Prostate gland (tissue), 2 donors: ENCODE results near the gene MED15.

Source experiments
- POLR2AphosphoS5 ChIP-seq: sonication (generic); formaldehyde crosslinking; IDR thresholded peaks from one replicate; pipeline ENCODE4 v1.6.1; 2017; ENCODE audit warnings: antibody characterized with exemption
- TF ChIP-seq, protein P1 (sequence below), 4 experiments: fragments of 200-600 bp in 2 of 4; fragments of 450-650 bp in 2 of 4; sonication (generic) in 2 of 4; IDR thresholded peaks; 1 replicate in 3 of 4; 2 replicates in 1 of 4; pipeline ENCODE4 v1.5.1; 2016 to 2019; ENCODE audit warnings: antibody characterized with exemption in 4 of 4, mild to moderate bottlenecking in 2 of 4, moderate library complexity in 2 of 4

DNA sequence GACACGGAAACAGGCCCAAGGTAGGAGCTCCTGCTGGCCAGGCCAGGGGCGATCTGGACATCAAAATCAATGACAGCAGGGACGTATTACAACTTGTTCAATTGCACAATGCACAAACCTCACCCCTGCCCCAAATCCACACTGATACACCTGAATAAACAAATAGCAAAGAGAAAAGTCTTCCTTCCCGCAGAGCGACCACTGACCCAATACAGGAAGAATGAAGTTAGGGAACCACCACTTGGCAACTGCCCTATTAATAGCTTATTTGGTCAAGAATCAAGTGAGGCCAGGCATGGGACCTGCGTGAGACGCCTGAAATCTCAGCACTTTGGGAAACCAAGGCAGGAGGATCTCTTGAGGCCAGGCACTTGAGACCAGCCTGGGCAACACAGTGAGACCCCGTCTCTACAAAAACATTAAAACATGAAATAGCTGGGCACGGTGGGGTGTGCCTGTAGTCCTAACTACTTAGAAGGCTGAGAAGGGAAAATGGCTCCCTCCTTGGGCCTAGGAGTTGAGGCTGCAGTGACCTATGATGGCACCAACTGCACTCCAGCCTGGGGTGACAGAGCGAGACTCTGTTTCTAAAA lies 109.1 kb downstream of the MED15 start:
- TF ChIP-seq, protein P1, sequence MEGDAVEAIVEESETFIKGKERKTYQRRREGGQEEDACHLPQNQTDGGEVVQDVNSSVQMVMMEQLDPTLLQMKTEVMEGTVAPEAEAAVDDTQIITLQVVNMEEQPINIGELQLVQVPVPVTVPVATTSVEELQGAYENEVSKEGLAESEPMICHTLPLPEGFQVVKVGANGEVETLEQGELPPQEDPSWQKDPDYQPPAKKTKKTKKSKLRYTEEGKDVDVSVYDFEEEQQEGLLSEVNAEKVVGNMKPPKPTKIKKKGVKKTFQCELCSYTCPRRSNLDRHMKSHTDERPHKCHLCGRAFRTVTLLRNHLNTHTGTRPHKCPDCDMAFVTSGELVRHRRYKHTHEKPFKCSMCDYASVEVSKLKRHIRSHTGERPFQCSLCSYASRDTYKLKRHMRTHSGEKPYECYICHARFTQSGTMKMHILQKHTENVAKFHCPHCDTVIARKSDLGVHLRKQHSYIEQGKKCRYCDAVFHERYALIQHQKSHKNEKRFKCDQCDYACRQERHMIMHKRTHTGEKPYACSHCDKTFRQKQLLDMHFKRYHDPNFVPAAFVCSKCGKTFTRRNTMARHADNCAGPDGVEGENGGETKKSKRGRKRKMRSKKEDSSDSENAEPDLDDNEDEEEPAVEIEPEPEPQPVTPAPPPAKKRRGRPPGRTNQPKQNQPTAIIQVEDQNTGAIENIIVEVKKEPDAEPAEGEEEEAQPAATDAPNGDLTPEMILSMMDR (IDR thresholded peaks at IDR 0.05) = no peak
- no peak for TF ChIP-seq POLR2AphosphoS5
